Central memory CD4-positive, alpha-beta T cell (primary cell): ENCODE results near the gene PRR23E.

ENCODE experiments used
- DNase-seq: peaks from one replicate; pipeline ENCODE4 v3.0.0; 2022
- total RNA-seq, 3 experiments: gene quantifications; one replicate each; lab custom pipeline; 2026; lab: John Stamatoyannopoulos, UW

PRR23E gene
- 0 reads per million in 3 experiments for total RNA-seq

DNA sequence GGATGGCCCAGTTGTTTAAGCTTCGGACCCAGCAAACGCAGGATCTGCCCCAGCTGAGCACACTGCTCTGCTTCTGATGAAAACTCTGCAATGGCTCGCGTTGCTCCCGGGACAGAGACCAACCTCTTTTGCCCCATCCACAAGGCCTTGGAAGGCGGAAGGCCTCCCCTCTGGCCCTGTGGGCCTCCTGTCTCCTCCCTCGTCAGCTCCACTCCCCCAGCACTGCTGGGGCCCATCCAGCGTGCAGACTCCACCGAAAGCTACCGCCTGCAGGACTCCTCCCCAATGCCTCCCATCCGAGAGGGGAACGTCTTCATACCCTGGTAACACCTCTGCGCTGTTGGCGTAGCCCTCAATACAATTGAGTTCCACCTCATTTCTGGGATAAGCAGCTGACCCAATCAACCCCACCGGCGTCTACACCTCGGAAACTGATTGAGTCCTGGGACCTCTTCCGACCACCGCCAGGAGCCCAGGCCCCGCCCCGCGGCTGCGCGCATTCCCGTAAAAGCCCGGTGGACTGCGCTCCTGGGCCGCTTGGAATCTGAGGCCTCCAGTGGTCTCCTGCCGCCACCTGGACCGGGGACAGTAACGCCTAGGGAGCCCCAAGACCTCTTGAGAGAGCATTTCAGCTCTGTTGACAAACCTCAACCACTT, at the start of gene PRR23E:
Gene PRR23E, plus strand, starts transcription at position 556 of the 657 bp plus-strand sequence. CDS start 3,555 bp downstream, outside the sequence.
- no peak for DNase-seq

DNA sequence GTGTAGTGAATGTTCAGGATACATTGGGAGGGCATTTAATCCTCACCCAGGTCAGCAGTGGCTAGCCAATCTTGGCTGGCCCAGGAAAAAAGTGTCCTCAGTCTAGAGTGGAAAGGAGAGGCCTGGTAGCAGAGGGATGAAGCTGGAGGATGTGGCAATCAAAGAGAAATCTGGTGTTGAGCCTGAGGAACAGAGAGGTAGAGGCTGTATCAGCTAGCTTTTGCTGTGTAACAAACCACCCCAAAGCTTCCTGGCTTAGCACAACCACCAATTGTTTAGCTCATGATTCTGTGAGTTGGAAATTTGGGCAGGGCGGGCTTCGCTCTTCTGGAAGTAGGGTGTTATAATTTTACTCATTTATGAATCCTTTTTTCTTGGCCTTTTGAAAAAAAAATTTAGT, 49.8 kb upstream of the PRR23E start:
- no peak for DNase-seq

DNA sequence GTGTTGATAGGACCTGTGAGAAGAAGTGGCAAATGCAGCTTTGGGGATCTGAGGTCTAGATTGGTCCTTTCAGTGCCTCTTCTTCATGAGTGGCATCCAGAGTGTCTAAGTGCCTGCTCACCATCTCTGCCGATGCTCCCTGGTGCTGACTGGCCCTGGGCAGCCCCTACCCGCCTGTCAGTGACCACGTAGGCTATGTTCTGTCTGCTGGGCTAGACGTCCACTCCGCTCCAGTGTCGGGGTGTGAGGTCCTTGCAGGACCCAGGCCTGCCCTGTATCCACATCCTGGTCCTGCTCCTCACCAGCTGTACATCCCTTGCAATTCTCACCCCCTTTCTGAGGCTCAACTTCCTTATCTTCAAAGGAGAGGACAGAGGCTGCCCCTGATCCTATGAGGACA, 48.3 kb upstream of the PRR23E start:
- DNase-seq = no peak

DNA sequence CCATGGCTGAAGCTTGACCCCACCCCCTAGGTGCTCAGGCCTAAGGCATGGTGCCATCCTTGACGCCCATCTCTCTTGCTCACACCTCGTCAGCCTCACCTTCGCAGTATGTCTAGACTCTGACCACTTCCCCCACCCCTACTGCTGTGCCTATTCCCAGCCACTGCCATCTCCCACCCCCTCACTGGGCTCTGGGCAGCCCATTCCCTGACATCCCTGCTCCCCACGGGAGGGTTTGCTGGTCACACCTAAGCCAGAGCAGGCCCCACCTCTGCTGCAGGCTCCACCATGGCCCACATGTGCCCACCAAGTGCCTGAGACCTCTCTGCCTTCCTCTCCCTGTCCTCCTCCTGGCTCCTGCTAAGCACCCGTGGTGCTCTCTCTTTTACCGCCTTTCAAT, 47.7 kb upstream of the PRR23E start:
- DNase-seq = no peak

GRCh38 chr3:127147291-127147885, 45.5 kb upstream of the PRR23E start:
- no peak for DNase-seq

- no peak for DNase-seq
These were observed 43.2 kb upstream of the PRR23E start for GRCh38 chr3:127149621-127150310.

DNA sequence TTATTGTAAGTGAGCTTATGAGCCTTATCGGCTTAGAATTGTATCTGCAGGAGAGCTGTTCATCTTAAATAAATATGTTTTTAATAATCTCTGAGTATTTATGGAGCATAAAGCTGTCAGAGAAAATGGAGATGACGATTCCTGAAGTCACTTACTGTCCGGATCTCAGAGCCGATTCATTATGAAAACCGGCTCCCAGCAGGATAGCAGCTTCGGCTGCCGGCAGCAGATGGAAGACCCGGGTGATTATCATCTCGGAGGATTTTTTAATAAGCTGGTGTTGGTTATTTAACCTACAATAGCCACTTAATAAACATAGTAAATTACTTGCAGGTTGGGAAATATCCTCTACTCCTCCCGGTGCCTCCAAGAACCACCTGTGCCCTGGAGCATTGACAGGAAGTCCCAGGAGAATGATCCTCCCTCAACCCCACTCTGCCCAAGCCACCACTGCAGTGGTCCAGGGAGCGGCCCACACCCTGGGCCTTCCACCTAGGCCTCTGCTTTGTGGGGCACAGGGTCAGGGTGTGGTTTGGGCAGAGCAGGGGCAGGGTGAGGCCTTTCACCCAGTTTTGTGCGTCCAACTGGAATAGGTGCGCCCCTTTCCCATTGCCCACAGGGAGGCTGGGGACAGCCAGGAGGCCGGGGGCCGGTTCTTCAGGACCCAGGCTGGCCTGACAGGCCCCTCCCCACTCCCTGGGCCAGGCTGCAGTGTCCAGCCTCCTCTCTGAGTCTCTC, 42.2 kb upstream of the PRR23E start:
- DNase-seq = no peak

- no peak for DNase-seq
These were observed 41.7 kb upstream of the PRR23E start for GRCh38 chr3:127151251-127151564.

DNA sequence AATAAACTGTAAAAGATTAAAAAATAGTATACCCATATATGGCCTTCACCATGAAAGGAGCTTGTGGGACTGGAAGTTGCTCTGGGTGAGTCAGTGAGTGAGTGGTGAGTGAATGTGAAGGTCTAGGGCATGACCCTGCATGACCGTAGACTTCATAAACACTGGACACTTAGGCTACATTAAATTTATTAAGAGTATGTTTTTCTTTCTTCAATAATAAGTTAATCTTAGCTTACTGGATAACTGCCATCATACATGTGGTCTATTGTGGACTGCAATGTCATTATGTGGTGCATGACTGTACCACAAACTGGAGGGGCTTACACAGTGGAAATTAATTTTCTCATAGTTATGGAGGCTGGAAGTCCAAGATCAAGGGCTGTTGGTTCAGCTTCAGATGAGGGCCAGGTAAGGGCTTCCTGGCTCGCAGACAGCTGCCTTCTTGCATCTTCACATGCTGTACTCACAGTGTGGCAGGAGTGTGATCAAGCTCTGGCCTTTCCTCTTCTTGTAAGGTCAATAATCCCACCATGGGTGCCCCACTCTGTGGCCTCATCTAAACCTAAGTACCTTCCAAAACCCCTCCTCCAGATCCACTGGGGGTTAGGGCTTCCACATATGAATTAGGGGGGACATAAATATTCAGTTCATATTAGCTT, 40.8 kb upstream of the PRR23E start:
- DNase-seq = no peak

DNA sequence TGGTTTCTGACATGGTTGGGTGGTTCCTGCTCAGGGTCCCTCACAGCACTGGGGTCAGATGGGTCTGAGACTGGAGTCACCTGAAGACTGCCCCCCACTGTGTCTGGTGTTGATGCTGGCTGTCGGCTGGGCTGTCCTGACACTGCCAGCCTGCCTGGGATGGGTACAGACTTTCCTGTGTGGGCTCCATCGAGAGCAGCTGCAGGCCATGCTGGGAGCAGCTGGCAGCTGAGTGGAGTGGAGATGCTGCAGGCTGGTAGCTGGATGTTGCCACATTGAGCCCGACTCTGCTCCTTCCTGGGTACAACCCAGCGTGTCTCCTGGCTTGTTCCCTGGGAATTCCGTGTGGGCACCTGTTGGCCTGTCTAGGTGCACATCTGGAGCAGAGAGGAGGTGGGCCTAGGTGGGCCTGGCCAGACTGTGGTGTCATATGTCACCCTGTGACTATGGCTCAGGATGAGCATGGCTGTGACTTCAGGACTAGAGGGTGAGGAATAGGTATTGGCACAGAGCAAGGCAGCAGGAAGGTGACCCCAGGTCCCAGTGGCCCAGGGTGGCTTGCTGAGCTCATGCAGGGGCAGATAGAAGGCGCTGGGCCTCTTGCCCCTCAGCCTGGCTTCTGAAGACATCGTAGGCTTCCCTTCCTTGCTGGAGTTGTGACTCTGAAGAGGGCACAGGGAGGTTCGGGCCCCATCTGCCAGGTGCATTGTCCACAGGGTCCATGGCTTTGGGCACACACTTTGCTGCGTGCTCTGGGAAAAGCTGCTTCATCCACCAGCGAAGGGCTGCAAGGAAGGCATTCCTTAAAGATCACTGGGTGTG, 40.0 kb upstream of the PRR23E start:
- DNase-seq = no peak

DNA sequence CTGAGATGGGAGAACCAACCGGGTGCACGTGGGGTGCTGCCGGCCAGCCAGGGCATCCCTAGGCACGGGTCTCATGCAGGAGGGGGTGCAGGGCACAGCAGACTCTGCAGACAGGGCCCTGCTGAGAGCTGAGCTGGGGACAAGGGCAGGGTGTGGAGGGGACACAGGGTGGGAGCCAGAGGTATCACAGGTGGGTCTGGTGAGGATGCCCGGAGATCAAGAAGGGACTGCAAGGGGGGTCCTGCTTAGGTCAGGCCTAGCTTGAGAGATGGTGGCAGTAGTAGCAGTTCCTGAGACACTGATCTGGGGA, 39.5 kb upstream of the PRR23E start:
- DNase-seq = no peak

DNA sequence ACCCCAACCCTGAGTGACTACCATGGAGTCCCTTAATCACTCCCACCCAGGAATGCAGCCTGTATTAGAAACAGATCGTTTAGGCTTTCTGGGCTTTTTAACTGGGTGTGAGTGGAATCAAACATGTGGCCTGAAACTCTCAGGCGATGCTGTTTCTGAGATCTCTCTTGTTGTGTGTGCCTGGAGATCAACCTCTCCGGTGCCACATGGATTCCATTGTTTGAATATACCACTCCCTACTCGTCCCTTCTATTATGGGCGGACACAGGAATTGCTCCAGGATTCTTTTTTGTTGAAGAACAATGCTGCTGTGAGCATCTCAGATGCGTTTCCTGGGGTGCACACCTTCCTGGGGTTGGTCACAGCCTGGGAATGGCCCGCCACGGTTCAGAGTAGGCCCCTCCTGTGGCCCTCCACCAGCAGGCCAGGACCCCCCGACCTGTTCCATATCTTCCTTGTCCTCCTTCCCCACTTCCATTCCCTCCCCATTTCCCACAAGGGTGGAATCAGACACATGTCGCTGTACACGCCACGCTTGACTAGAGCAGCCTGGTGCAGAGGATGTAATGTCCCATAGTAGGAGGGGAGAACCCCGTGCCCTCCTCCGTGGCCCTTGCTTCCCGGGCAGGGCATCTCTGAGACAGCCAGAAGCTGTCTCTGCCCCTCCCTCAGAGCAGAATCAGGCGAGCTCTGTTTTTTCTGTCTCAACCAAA, 36.4 kb upstream of the PRR23E start:
- DNase-seq = no peak

DNA sequence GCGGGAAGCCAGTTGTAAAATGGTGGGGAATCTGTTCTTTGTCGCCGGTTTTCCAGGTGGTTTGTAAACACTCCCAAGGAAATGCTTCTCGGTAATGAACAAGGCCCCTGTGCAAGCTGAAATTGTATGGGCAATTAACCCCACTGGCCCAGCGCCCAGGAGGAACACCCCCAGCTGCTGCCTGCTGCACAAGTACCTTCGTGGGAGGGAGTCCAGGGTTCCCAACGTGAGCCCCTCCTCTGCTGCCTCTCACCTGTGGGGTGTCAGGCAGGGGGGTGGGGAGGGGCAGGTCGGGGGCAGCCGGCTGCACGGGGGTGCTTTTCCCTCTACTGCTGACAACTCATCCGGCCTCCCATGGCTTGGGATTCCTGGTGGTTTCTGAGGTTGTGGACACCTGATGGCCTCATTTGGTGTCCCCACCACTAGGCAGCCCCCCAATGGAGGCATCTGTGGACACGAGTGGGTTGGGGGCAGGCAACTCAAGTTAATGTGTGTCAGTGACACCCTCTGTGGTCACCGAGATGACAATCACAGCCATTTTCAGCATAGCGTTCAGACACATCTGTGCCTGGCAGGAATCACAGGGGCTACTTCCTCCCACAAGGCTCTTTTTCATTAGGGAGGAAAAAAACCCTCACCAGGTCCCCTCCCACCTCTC, 35.6 kb upstream of the PRR23E start:
- no peak for DNase-seq

DNA sequence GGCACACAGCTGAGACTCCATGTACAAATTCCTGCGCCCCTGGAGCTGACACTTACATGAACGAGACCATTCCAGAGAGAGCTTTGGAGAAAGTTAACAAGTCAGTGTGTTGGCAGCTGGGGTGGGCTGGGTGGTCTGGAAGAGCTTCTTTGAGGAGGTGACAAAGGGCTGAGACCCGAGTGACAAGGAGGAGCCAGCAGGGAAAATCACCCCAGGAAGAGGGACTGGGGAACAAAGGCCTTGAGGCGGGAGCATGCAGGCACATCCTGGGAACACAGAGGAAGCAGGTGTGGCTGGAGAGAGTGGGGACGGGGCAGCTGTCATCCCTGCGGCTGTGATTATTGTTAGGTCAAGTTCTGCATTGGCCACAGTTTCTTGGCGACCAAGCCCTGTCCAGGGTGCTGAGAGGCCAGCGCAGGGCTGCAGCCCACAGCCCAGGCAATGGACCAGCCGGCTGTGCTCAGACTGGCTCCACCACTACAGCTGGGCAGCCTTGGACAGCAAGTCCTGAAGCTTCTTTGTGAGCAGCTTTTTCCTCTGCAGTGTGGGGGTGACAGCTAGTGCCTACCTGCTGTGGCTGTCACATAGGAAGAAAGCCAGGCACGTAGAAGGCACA, 34.2 kb upstream of the PRR23E start:
- no peak for DNase-seq

DNA sequence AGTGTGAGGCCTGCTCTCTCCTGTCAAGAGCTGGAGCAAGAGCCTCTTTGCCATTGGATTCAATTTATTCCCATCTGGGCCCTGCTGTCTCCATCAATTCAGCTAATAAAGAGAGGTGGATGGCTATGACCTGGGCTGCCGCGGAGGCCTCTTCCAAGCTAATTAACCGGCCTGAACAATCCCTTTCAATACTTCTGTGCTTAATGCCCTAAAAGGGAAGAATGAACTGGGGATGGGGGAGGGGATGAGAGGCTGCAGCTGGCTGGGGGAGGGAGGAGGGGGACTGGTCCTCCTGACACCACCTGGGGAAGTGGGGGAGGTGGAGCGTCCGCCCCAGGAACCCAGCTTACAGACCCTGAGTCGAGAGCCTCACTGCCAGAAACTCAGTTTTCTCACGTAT, 33.4 kb upstream of the PRR23E start:
- no peak for DNase-seq

- no peak for DNase-seq
These were observed 31.7 kb upstream of the PRR23E start for GRCh38 chr3:127161236-127161635.

- no peak for DNase-seq
These were observed 30.9 kb upstream of the PRR23E start for GRCh38 chr3:127161973-127162579.

DNA sequence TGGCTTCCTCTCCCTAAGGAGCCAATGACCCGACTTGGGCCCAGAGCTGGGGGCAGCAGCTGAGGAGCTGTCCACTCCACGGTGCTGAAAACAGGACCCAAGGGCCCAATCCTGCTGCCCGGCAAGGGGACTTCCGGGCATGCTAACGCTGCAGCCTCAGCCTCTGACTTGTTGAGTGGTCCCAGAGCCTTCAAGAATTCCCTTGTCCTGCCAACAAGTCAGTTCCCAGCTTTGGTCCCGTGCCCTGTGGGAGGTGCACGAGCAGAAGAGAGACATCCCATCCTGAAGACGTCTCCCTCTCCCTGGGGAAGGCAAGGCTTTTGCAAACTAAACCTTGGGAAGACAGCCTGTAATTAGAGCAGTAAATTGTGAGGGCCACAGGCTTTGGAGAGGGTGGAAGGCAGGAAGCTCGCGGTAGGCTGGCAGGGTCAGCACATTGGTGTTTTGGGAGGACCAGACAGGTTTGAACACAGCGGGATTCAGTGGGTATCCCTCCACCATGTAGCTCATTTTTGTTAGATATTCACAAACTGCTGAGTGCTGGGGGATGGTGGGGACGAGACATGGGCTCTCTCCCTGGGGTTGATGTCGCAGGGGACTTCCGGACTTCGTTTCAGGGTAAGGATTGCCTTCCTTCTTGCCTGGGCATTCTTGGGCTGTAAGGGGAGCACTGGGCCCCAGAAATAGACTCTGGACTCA, 29.8 kb upstream of the PRR23E start:
- DNase-seq = no peak

DNA sequence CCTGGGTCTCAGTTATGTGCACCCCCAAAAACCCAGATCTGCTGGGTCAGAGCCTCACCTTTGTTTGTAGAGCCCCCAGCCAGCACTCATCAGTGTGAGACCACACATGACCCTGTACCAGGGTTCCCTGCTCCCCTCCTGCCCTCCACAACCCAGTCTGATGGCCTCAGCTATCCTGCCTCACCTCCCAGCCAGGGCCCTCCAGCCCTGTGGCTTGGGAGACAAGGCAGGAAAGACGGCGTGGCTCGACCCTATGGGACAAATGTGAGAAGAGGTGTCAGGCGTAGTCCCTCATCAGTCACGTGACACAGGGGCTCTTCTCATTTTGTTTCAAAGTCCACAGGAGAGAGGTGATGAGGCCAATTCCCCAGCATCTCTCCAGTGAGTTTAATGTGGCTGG, 28.3 kb upstream of the PRR23E start:
- DNase-seq = no peak

DNA sequence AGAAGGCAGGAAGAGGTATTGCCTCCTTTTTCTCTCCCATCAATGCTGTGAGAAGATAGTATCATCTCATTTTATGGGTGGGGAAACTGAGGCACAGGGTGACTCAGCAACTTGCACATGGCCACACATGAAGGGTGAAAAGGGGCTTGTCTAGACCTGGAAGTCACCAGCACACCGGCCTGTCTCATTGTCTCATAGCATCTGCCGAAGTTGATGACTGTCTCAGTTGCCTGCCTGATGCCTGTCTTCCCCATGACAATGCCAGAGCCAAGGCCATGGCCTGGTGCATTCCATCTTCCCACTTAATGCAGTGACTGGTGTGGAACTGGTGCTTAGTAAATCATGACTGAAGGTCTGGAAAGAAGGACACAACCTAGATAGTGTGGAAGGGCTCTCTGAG, 27.9 kb upstream of the PRR23E start:
- no peak for DNase-seq
